Glutamatergic neuron (in vitro differentiated cells): ENCODE data around the gene RBM23. TPM values are rescaled to one million over a fixed set of nuclear protein-coding genes. Genes with fewer than 3 reads are reported as not detected.
"Not testable (repeated sequence)": the region's sequence is repeated elsewhere in the genome, so short reads cannot be mapped to it uniquely, and the experiment has no call there.

Source experiments
- DNase-seq: peaks from one replicate; pipeline ENCODE4 v3.0.0; 2022
- H3K27ac Mint-ChIP-seq: one replicate; pipeline ENCODE4 v1.8.0; 2020; ENCODE audit warnings: mild to moderate bottlenecking, mixed read lengths, inconsistent platforms; ENCODE audit not compliant: unreplicated experiment
- H3K27me3 Mint-ChIP-seq: one replicate; pipeline ENCODE4 v1.8.0; 2020; ENCODE audit warnings: mild to moderate bottlenecking, moderate library complexity, mixed read lengths, inconsistent platforms; ENCODE audit not compliant: unreplicated experiment
- H3K36me3 Mint-ChIP-seq: one replicate; pipeline ENCODE4 v1.8.0; 2020; ENCODE audit warnings: mild to moderate bottlenecking, mixed read lengths, inconsistent platforms; ENCODE audit not compliant: unreplicated experiment
- H3K4me1 Mint-ChIP-seq: one replicate; pipeline ENCODE4 v1.8.0; 2020; ENCODE audit warnings: mild to moderate bottlenecking, low read depth, mixed read lengths, inconsistent platforms; ENCODE audit not compliant: unreplicated experiment
- H3K4me3 Mint-ChIP-seq: one replicate; pipeline ENCODE4 v1.8.0; 2020; ENCODE audit warnings: mild to moderate bottlenecking, mixed read lengths, inconsistent platforms; ENCODE audit not compliant: unreplicated experiment
- H3K9me3 Mint-ChIP-seq: one replicate; pipeline ENCODE4 v1.8.0; 2020; ENCODE audit warnings: mild to moderate bottlenecking, moderate library complexity, mixed read lengths, inconsistent platforms; ENCODE audit not compliant: unreplicated experiment
- total RNA-seq: library from RNA; stranded (reverse); fragmentation: NEBNext Ultra II Directional; extraction: Animal tissue kit (Norgen Biotek cat#: 25700); gene quantifications from one replicate; pipeline ENCODE4 v1.2.1, GENCODE V29; 2021; ENCODE audit not compliant: unreplicated experiment
- TF ChIP-seq, protein P1 (sequence below): fragments of 200-600 bp; sonication (generic); IDR thresholded peaks from one replicate; pipeline ENCODE4 v1.5.0; 2021; ENCODE audit not compliant: partially characterized antibody, unreplicated experiment

The RBM23 gene
- total RNA-seq, 1 donor from 2014 or later: 70.9 TPM

DNA sequence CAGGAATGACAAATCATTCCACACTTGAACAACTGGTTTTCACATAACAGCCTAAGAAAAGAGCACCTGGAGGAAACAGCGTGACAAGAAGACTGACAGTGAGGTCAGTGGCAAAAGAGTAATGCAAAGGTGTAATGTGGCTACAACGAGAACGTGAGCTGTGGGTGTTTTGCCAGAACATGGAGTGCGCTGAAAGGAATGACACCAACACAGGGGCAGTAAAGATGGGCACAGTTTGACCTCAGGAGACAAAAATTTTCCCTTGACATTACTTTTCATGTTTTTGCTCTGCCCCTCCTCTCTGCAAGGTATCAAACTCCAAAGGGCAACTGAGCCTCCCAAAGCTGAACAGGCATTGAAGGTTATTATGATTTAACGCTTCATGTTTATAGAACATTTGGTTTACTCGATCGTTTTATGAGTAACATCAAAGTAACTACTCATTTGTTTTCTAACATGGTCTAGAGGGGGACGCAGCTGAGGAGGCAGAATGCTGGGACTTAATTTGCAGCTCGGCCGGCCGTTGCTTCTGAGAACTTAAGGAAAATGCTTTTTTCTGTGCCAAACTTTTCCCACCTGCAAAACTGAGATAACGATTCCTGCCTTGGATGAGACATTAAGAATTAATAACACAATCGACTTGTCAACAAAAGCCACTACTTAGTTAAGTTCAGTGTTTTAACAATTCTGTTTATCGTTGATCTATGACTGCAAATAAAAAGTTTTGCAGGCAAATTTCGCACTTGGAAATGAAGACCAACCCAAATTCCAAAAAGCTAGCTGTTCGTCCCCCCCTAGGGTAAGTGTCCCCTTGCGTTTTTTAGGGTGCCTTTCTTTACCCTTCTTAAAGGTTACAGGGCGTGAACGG, 37.0 kb upstream of the RBM23 start:
- peak overlapping the region; percentile 74 for H3K27ac Mint-ChIP-seq
- peak overlapping the region; percentile 95 for H3K4me3 Mint-ChIP-seq
- H3K4me1 Mint-ChIP-seq: no peaks in the 10 kb centered on the region
- no peaks in the 10 kb centered on the region for H3K36me3 Mint-ChIP-seq
- H3K9me3 Mint-ChIP-seq: peaks cover 3% of the 10 kb centered on the region
- DNase-seq: no peak
- H3K27me3 Mint-ChIP-seq: no peaks in the 10 kb centered on the region
- TF ChIP-seq, protein P1, sequence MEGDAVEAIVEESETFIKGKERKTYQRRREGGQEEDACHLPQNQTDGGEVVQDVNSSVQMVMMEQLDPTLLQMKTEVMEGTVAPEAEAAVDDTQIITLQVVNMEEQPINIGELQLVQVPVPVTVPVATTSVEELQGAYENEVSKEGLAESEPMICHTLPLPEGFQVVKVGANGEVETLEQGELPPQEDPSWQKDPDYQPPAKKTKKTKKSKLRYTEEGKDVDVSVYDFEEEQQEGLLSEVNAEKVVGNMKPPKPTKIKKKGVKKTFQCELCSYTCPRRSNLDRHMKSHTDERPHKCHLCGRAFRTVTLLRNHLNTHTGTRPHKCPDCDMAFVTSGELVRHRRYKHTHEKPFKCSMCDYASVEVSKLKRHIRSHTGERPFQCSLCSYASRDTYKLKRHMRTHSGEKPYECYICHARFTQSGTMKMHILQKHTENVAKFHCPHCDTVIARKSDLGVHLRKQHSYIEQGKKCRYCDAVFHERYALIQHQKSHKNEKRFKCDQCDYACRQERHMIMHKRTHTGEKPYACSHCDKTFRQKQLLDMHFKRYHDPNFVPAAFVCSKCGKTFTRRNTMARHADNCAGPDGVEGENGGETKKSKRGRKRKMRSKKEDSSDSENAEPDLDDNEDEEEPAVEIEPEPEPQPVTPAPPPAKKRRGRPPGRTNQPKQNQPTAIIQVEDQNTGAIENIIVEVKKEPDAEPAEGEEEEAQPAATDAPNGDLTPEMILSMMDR: no peak

DNA sequence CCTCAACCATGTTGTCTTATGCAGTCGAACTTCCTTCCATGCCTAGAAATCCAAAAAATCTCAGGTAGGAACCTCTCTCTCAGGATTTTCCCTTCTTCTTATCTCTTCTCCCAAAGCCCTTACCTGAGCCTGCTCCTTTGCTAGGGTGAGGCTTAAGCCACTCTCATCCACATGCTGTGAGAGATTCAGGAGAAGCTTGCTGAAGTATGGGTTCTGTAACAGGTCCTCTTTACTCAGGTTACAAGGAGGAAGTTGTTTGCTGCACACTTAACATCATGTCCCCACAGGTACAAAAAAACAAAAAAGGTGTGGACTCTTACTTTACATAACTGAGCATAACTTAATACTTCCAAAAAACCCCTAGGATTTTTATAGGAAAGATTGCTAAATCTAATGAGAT, 33.5 kb upstream of the RBM23 start:
- no peak for DNase-seq
- Mint-ChIP-seq H3K9me3 (peaks cover 3% of the 10 kb centered on the region), H3K4me3 (no peak overlapping the region), H3K27ac (no peak overlapping the region), H3K27me3 (no peaks in the 10 kb centered on the region), H3K4me1 (no peaks in the 10 kb centered on the region), H3K36me3 (no peaks in the 10 kb centered on the region)
- TF ChIP-seq, protein P1: no peak

DNA sequence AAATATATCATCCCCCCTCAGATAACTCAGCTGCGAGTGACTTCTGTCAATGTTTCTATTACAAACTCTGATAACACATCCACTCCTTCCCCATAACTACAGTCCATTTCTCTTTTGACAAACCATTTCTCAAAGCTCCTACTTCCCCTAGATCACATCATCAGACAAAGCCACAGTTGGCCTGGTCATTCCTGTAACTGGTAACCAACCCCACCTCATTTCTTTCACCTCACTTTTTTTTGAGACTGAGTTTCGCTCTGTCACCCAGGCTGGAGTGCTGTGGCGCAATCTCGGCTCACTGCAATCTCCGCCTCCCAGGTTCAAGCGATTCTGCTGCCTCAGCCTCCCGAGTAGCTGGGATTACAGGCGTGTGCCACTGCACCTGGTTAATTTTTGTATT, 32.8 kb upstream of the RBM23 start:
- not testable (repeated sequence) for H3K9me3 Mint-ChIP-seq, DNase-seq, H3K27ac Mint-ChIP-seq, H3K27me3 Mint-ChIP-seq, H3K4me3 Mint-ChIP-seq, H3K36me3 Mint-ChIP-seq, H3K4me1 Mint-ChIP-seq

GRCh38 chr14:22945642-22946041, 26.7 kb upstream of the RBM23 start:
- Mint-ChIP-seq H3K4me1 (no peaks in the 10 kb centered on the region), H3K27ac (no peak overlapping the region), H3K27me3 (no peaks in the 10 kb centered on the region), H3K9me3 (no peaks in the 10 kb centered on the region), H3K36me3 (no peaks in the 10 kb centered on the region), H3K4me3 (no peak overlapping the region)
- no peak for DNase-seq
- TF ChIP-seq, protein P1: no peak

DNA sequence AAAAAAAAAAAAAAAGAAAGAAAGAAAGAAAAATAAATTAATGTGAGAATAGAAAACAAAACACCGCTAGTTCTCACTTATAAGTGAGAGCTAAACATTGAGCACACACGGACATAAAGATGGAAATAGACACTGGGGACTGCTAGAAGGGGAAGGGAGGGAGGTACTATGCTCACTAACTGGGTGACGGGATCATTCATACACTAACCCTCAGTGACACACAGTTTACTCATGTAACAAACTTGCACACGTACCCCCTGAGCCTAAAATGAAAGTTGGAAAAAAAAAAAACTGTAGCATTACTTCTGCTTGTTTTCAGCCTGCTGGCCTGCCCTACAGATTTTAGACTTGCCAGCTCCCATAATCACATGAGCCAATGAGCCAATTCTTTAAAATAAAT, 20.7 kb upstream of the RBM23 start:
- TF ChIP-seq, protein P1: no peak
- no peak for DNase-seq
- H3K36me3 Mint-ChIP-seq: no peaks in the 10 kb centered on the region
- H3K4me3 Mint-ChIP-seq: no peak overlapping the region
- no peaks in the 10 kb centered on the region for H3K27me3 Mint-ChIP-seq
- no peak overlapping the region for H3K27ac Mint-ChIP-seq
- no peaks in the 10 kb centered on the region for H3K4me1 Mint-ChIP-seq
- no peaks in the 10 kb centered on the region for H3K9me3 Mint-ChIP-seq
